Stimulated activated CD8-positive, alpha-beta memory T cell treated with anti-CD3 and anti-CD28 coated beads, Interleukin-4, amount 100 ng/mL, for 1 hour (primary cell): Measurements from ENCODE around the gene GBGT1.

Experiments
- DNase-seq, 2 donors: peaks; one replicate each; pipeline ENCODE4 v3.0.0-alpha.2; 2020; ENCODE audit warnings: low read depth in 2 of 2, low spot score in 1 of 2

GBGT1 gene

GRCh38 chr9:133103183-133103986, 60.3 kb downstream of the GBGT1 start:
- DNase-seq = no peak
